ENCODE results near the gene NOCT.
"Not testable (repeated sequence)": the region's sequence is repeated elsewhere in the genome, so short reads cannot be mapped to it uniquely, and the experiment has no call there.

NOCT gene, protein sequence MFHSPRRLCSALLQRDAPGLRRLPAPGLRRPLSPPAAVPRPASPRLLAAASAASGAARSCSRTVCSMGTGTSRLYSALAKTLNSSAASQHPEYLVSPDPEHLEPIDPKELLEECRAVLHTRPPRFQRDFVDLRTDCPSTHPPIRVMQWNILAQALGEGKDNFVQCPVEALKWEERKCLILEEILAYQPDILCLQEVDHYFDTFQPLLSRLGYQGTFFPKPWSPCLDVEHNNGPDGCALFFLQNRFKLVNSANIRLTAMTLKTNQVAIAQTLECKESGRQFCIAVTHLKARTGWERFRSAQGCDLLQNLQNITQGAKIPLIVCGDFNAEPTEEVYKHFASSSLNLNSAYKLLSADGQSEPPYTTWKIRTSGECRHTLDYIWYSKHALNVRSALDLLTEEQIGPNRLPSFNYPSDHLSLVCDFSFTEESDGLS

DNA sequence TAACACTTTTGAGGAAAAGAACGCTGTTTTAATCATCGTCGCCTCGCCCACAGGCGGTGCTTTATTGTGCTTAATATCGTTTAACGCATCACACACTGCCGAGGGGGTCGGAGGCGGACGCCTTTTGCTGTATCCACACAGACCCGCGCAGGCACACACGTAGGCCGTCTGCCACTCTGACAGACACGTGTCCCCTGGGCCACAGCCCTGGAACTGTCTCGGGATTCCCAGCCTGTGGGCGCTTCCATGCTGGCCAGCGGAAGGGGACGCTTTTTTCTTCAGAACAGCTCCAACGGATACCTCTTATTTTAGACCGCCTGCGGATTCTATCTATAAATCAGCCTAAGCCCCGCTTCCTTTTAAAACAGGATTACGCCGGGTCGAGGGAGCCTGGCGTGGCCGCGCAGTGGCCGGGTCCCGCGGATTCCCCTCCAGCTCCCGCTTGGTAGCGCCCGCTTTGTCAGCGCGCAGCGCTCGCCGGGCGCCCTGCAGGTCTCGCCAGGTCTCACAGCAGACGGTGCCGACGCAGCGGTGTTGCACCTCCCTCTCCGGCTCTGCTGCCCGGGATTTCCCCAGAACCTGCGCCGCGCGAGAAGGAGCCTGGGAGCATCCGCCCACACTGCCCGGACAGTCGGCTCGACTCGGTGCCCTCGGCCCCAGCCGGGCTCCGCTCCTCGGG is at the start of gene NOCT:
Gene NOCT, plus strand, starts transcription at position 513 of the 679 bp plus-strand sequence. CDS start 201 bp downstream, outside the sequence.
- peak; percentile 85 for DNase-seq (ENCODE audit: low read depth, low spot score)

- DNase-seq (ENCODE audit: low read depth, low spot score), result no peak
Measured at GRCh38 chr4:138967313-138967712, 48.3 kb upstream of the NOCT start.

- no peak for DNase-seq (ENCODE audit: low read depth, low spot score)
Measured at GRCh38 chr4:138972956-138973801, 42.4 kb upstream of the NOCT start.

GRCh38 chr4:138975225-138975624 is 40.4 kb upstream of the NOCT start:
- no peak for DNase-seq (ENCODE audit: low read depth, low spot score)

DNA sequence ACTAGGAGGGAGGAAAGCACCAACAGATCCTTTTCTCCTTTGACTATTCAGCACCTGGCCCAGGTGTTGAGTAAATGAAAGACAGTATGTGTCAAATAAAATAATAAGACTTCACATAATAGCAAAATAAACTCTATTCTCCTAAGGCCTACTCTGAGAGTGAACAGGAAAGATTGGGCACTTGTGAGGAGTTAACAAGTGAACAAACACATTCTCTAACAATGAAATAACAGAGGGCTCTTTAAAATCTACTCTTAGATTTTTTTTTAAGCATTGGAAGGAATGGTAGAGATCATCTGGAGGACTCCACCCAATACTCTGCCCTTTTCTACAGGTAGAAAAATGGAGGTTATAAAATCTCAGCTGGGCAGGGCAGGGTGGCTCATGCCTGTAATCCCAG is 39.1 kb upstream of the NOCT start:
- no peak for DNase-seq (ENCODE audit: low read depth, low spot score)

- DNase-seq (ENCODE audit: low read depth, low spot score), result no peak
Measured at GRCh38 chr4:138977524-138977923, 38.1 kb upstream of the NOCT start.

DNA sequence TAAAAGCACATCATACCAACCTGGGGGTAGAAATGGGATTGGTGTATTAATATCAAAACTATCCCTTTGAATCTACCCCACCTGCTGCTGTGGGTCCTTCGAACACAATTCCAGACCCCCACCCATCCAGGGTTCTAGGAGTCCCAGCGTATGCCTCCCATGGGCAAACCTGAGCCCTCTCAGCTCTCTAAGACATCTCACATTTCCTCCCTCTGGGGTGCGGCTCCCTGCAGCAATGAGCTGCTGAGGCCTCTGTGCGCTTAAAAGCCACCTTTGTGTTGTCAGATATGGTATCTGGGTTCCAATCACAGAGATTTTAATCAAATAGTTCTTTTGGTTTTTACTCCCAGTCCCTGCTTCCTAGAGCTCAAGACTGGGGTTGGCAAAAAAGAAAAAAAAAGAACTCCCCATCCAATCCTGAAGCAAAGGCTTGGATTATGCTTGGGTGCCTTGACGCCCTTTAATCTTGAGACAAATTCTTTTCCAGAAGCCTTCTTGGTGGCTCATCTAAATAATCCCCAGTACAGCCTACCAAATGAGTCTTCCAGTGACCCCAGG is 37.5 kb upstream of the NOCT start:
- no peak for DNase-seq (ENCODE audit: low read depth, low spot score)

DNA sequence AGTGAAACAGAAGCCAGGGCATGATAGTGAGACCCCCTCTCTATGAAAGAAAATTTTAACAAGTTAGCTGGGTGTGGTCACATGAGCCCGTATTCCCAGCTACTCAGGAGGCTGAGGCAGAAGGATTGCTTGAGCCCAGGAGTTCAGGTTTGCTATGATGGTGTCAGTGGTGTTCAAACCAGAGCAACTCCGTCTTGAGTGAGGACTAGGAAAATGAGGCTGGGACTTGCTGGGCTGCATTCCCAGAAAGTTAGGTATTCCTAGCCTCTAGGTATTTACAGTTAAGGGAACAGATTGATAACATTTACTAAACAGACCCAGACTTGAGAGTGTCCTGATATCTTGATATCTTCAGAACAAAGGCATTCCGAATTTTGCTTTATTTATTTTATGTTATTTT is 37.0 kb upstream of the NOCT start:
- DNase-seq (ENCODE audit: low read depth, low spot score), result no peak

- no peak for DNase-seq (ENCODE audit: low read depth, low spot score)
Measured at GRCh38 chr4:138979742-138980141, 35.8 kb upstream of the NOCT start.

GRCh38 chr4:138981930-138982390 is 33.6 kb upstream of the NOCT start:
- no peak for DNase-seq (ENCODE audit: low read depth, low spot score)

- DNase-seq (ENCODE audit: low read depth, low spot score), result no peak
Measured at GRCh38 chr4:138982754-138983153, 32.8 kb upstream of the NOCT start.

GRCh38 chr4:138983690-138984089 is 31.9 kb upstream of the NOCT start:
- DNase-seq (ENCODE audit: low read depth, low spot score), result no peak

- no peak for DNase-seq (ENCODE audit: low read depth, low spot score)
Measured at GRCh38 chr4:138984647-138985046, 30.9 kb upstream of the NOCT start.

DNA sequence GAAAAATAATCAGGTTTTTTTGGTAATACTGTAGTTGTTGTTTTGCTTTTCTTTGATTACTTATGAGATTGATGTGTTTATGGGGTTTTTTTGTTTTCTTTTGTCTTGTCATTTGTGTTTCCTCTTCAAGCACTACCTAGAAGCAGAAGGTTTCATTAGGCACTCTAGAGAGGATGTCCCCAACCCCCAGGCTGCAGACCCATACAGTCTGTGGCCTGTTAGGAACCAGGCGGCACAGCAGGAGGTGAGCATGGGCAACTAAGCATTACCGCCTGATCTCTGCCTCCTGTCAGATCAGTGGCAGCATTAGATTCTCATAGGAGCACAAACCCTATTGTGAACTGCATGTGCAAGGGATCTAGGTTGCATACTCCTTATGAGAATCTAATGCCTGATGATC is 22.9 kb upstream of the NOCT start:
- DNase-seq (ENCODE audit: low read depth, low spot score), result no peak

DNA sequence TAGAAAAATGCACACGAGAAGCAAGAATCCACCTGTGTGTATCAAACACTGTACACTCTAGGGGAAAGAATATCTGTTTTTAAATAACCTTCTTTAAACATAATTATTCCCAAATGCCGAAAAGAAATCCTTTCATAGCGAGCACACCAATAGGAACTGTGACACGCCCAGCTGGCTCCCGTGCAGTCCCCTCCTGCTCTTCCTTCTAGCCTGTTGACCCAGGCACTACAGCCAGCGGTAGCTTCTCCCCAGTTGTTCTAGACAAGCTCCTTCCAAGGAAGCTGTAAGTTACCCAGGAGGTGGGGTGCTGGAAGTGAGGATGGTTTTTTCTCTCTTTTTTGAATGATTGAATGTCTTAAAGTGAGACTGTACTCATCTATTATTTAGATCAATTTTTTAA is 19.5 kb upstream of the NOCT start:
- no peak for DNase-seq (ENCODE audit: low read depth, low spot score)

DNA sequence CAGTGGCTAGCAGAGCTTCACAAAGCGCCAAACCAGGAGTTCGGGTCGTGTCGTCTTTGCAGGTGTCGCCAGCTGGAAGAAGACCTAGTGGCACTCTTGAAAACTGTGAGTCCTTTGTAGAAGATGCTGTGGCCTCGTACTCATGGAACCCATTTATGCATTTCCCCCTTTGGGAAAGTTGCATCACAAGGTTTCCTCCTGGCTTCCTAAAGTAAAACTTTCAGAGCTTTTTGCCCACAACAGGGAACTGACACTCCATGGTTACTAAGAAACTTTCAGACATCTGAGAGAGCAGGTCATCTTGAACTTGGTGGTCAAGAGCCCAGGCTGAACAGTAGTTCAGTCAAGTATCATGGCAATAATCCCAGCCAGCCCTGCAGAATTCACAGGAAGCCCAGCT is 15.9 kb upstream of the NOCT start:
- no peak for DNase-seq (ENCODE audit: low read depth, low spot score)

DNA sequence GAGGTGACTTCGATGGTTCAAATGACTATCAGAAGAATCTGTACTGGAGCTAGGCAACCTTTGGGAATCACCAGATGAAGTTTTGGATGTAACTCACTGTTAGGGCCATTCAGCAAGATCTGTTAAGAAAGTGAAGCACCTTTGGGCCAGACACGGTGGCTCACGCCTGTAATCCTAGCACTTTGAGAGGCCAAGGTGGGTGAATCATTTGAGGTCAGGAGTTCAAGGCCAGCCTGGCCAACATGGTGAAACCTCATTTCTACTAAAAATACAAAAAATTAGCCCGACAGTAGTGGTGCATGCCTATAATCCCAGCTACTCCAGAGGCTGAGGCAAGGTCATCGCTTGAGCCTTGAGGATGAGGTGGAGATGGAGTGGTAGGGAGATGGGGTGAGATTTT is 15.4 kb upstream of the NOCT start:
- DNase-seq (ENCODE audit: low read depth, low spot score), result not testable (repeated sequence)

GRCh38 chr4:139001430-139001829 is 14.2 kb upstream of the NOCT start:
- DNase-seq (ENCODE audit: low read depth, low spot score), result not testable (repeated sequence)

- not testable (repeated sequence) for DNase-seq (ENCODE audit: low read depth, low spot score)
Measured at GRCh38 chr4:139003668-139004067, 11.9 kb upstream of the NOCT start.

DNA sequence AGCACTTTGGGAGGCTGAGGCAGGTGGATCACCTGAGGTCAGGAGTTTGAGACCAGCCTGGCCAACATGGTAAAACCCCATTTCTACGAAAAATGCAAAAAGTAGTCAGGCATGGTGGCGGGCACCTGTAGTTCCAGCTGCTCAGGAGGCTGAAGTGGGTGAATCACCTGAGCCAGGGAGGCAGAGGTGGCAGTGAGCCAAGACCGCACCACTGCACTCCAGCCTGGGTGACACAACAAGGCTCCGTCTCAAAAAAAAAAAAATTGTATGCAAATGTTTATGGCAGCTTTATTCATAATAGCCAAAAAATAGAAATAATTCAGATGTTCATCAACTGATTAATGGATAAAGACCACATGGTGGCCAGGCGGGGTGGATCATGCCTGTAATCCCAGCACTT is 9.8 kb upstream of the NOCT start:
- DNase-seq (ENCODE audit: low read depth, low spot score), result no peak

DNA sequence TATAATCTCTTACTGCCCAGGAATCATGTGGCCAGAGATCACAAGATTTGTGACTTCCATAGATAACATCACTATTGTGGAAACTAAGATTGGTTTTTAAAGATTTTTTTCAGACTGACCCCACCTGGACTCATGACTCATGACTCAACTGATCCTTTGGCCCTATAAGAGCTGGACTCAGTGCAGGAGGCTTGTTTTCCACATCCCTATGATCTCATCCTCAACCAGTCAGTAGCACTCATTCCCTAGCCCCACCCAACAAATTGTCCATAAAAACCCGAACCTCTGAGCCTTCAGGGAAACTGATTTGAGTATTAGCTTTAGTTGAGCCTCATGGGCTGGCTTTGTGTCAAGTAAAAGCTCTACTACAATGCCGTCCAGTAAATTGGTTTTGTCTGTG is 7.9 kb upstream of the NOCT start:
- DNase-seq (ENCODE audit: low read depth, low spot score), result no peak

DNA sequence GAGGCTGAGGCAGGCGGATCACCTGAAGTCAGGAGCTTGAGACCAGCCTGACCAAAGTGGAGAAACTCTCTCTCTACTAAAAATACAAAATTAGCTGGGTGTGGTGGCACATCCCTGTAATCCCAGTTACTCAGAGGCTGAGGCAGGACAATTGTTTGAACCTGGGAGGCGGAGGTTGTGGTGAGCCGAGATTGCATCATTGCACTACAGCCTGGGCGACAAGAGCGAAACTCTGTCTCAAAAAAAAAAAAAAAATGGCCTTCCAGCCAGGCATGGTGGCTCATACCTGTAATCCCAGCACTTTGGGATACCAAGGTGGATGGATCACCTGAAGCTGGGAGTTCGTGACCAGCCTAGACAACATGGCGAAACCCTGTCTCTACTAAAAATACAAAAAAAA is 7.3 kb upstream of the NOCT start:
- DNase-seq (ENCODE audit: low read depth, low spot score), result not testable (repeated sequence)

Data from activated CD4-positive, CD25-positive, alpha-beta regulatory T cell treated with anti-CD3 and anti-CD28 coated beads, Interleukin-2, amount 50 U/mL, for 16 hours (primary cell).